ENCODE data around the gene APOA5.
A peak's percentile ranks its signal among the peaks of the same experiment; 100 is the strongest.

APOA5 gene

GRCh38 chr11:116796548-116796947, 4.9 kb upstream of the APOA5 start:
- DNase-seq: no peak

DNA sequence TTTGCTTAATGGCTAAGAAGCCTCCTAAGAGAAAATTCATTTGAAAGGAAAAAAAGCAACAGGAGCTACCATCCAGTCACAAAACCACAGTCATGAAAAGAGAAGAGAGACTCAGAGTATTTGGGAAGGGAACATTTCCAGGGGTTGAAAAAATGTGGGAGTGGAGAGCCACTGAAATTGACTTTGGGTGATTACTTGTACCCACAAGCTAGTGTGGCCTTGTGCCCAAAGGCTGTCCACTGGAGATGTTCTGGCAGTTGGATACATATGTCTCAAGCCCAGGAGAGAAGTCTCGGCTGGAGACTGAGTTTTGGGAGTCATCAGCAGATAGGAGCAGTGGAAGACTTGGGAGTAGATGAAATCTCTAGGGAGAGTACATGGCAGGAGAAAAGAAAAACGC, 3.2 kb upstream of the APOA5 start:
- DNase-seq: no peak

DNA sequence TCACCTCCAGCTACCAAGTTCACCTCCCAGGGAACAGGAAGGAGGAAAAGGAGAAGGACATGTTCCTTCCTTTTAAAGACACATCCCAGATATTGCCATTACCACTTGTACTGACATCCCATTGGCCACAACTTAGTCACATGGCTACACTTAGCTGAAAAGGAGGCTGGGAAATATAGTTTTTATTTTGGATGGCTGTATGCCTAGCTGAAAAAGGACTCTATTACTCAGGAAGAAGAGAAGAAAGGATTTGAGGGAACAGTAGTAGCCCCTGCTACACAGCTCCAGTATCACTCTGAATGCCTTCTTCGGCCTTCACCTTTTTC, 2.1 kb upstream of the APOA5 start:
- DNase-seq: no peak

- DNase-seq: no peak
These were observed 1.4 kb upstream of the APOA5 start for GRCh38 chr11:116792869-116793771.

DNA sequence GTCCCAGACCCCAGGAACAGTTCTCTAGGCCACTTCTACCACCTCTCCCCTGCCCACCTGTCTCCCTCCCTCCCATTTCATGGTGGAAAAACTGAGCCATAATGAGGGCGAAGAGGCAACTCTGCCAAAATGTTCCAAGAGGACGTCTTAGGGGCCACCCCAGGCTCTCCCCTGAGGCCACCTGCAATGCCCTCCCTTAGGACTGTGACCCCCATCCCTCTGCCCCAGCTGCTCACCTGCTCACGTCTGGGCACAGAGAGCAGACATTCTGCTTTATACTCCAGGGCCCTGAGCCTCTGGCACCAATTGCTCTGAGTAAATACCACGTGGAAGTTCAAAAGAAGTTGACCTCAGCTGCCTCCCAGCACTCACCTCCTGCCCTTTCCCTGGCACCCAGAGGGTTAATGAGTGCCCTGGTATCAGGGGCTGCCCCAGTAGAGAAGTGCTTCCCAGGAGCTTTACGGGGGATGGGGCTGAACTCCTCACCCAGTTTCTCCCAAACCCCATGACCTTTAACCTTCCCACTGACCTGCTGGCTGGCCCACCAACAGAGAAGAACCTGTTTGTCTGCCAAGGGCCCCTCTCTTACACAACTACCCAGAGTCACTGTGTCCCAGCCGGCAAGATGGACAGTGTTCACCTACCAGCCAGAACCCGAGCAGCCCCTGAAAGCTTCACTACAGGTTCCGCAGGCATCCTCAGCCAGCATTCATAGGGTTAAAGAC, 627 bp upstream of the APOA5 start:
- no peak for DNase-seq

DNA sequence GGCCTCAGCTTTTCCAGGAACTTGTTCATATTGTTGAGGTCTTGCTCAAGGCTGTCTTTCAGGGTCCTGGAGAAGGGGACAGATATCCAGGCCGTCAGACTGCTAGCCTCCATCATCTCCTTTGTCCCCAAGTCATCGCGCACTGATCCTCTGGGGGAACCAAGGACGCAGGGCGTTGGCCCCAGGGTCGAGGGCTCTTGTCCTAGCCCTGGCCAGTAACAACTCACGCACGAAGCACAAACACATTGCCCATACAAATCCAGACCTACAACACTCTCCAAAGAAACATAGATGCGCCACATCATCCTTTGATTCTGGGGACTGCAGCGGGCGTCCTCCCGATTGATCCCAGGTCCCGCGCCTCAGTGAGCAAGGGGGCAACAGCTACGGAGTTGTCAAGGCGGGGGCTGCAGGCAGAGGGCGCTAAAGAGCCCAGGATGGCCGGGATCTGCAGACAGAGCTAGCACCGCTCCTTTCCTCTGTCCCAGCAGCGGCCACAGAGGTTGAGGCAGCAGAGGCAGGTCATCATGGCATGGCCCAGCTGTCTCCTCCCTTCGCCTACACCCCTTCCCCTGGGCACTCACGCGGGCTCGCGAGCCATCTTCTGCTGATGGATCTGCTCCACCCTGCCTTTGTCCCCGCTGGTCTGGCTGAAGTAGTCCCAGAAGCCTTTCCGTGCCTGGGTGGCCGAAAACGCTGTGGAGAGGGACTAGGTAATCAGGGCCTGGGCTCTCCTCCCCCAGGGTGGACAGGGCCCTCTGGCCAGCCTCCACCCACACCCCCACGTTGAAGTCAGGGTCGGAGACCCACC, 472 bp downstream of the APOA5 start:
- DNase-seq: peak; percentile 78

DNA sequence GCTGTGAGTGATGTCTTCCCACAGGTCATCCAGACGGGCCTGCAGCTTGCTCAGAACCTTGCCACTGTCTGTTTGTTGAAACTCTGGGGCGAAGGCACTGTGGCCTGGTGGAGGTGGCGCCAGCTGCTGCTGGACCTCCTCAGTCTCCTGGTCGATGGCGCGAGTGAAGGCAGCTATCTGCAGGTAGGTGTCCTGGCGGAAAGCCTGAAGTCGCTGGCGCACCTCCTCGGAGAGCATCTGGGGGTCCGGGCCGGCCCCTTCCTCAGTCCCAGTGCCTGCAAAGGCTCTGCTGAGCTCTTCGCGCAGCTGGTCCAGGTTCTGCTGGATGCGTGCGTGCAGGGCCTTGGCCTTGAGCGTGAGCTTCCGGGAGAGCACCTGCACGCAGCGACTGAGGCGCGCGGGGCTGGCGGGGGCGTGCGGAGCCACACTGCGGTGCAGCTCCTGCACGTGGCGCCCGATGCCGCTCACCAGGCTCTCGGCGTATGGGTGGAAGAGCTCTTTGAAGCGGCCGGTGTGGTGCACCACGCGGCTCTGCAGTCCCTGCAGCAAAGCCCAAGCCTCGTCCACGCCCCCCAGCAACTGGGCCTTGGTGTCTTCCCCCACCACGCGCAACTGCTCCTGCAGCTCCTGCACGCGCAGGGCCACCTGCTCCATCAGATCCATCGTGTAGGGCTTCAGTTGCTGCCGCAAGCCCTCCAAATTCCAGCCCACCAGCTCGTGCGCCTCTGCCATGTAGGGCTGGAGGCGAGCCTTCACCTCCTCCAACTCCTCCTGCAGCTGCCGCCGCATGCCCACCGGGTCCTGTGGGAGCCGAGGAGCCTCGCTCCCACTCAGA, 1.3 kb downstream of the APOA5 start:
- no peak for DNase-seq

GRCh38 chr11:116788975-116789374, 2.7 kb downstream of the APOA5 start:
- DNase-seq: no peak

GRCh38 chr11:116788534-116788933, 3.1 kb downstream of the APOA5 start:
- no peak for DNase-seq

DNA sequence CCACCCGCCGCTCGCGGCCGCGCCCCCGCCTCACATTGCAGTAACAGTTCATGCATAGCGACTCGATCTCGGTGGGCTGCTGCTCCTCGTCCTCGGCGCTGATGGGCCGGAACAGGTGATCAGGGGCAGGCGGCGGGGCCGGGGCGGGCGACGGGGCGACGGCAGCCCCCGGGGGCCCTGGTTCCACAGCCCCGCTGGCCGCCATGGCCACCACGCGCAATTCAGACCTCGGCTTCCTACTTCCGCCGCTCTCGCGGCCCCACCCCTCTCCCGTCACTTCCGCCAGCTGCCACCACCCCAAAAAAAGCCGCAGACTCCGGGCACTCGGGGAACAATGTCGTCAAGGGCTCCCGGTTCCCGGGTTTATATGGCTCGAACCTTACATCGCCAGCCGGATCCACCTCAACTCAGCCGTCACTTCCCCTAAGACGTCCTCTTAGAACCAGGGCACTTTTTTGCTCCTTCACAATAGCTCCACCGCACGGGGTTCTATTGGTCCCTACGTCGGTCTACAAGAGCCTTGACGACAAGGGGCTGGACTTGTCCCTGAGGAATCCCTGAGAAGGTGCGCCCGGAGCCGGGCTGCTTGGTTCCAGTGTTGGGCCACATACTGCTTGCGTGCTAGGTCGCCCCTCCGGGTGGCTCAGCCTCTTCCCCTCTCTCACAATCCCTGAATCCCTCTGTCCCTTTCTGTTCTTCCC, 3.7 kb downstream of the APOA5 start, which contains the start of gene ZPR1:
ZPR1 (minus strand) TSS at position 238 of the 701 bp plus-strand sequence; CDS start at position 205, 33 bp downstream.
- DNase-seq: peak; percentile 87

GRCh38 chr11:116787436-116787785, 4.3 kb downstream of the APOA5 start:
- no peak for DNase-seq

DNA sequence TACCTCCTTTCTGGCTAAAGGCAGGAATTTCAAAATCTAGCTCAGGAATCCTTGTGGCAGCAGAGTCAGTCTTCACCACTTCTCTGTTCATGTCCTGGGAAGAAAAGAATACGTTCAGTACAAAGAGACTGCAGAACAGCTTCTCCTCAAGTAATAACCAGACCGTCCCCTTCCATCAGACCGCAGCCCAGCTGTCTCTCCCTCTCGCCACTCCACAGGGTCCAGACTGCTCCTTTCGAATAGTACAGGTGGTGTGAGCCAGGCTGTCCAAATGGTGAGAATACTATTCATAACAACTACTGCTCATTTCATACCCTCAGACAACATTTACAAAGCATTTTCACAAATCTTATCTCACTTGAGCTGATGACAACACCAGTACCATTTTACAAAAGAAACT, 4.7 kb downstream of the APOA5 start:
- no peak for DNase-seq

GRCh38 chr11:116786326-116786725, 5.4 kb downstream of the APOA5 start:
- DNase-seq: no peak

- no peak for DNase-seq
These were observed 9.0 kb downstream of the APOA5 start for GRCh38 chr11:116782728-116783127.

GRCh38 chr11:116778556-116778955, 13.1 kb downstream of the APOA5 start:
- DNase-seq: no peak

DNA sequence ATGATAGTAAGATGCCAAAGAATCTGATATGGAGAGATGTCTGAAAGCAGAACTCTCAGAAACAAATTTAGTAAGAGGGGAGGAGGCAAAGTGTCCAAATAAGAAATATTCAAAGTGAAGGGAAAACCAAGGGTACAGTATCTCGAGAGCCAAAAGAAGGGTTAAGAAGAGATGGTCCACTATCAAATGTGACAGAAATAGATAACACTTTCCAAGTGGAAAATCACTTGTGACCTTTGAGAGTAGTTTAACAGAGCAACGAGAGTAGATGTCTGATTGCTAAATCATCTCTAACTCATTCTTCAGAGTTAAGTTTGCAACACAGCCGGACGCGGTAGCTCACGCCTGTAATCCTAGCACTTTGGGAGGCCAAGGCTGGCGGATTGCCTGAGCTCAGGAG, 14.6 kb downstream of the APOA5 start:
- DNase-seq: no peak

- no peak for DNase-seq
These were observed 15.1 kb downstream of the APOA5 start for GRCh38 chr11:116776522-116776984.

GRCh38 chr11:116775975-116776374, 15.7 kb downstream of the APOA5 start:
- DNase-seq: no peak

- no peak for DNase-seq
These were observed 17.0 kb downstream of the APOA5 start for GRCh38 chr11:116774661-116775060.

- DNase-seq: no peak
These were observed 18.2 kb downstream of the APOA5 start for GRCh38 chr11:116773203-116774097.

Data from activated naive CD4-positive, alpha-beta T cell treated with Interleukin-2 at 50 U/mL for 16 hours (primary cell).